H1 (cell line): ENCODE measurements around the gene CCL17. TPM values are rescaled to one million over a fixed set of nuclear protein-coding genes. Genes with fewer than 3 reads are reported as not detected.

Experiments used
- CTCF ChIA-PET: fragments of 300-600 bp; sonication (Branson Sonifier 250); formaldehyde crosslinking; loops from one replicate; lab custom pipeline; 2021; ENCODE audit not compliant: partially characterized antibody; lab: Charles Lee
- POLR2A ChIA-PET: fragments of 300-600 bp; sonication (Branson Sonifier 250); formaldehyde crosslinking; loops from one replicate; lab custom pipeline; 2021; ENCODE audit warnings: inconsistent platforms; ENCODE audit not compliant: partially characterized antibody; lab: Charles Lee
- DNase-seq, 2 experiments: peaks; one replicate each; pipeline versions ENCODE4 v3.0.0 to v3.0.0-alpha.2; 2010 to 2022; ENCODE audit warnings: low spot score in 2 of 2, low read depth in 1 of 2, mixed read lengths in 1 of 2
- FAIRE-seq: peaks from 2 replicates; lab custom pipeline; 2011; peaks lifted over from hg19 to GRCh38; lab: Jason Lieb, UNC
- H2AFZ ChIP-seq: 2 replicates; pipeline ENCODE4 v1.8.1; 2012; ENCODE audit warnings: low read length, inconsistent platforms
- H2AK5ac ChIP-seq: 2 replicates; pipeline ENCODE4 v1.6.1; 2013; ENCODE audit warnings: low read depth, low read length
- H2BK120ac ChIP-seq: replicated peaks from 2 replicates; pipeline ENCODE3; 2013; ENCODE audit warnings: low read depth, low read length, inconsistent platforms
- H2BK12ac ChIP-seq: 2 replicates; pipeline ENCODE4 v1.6.1; 2013; ENCODE audit warnings: low read depth, low read length
- H2BK15ac ChIP-seq: 2 replicates; pipeline ENCODE4 v1.6.1; 2013; ENCODE audit warnings: low read length
- H2BK20ac ChIP-seq: 2 replicates; pipeline ENCODE4 v1.6.1; 2013; ENCODE audit warnings: low read length
- H2BK5ac ChIP-seq: 2 replicates; pipeline ENCODE4 v1.6.1; 2013; ENCODE audit warnings: low read depth, low read length
- H3K14ac ChIP-seq: 2 replicates; pipeline ENCODE4 v1.6.1; 2013; ENCODE audit warnings: inconsistent platforms; ENCODE audit not compliant: insufficient read length
- H3K18ac ChIP-seq: 2 replicates; pipeline ENCODE4 v1.6.1; 2013; ENCODE audit warnings: low read length; ENCODE audit errors: extremely low read depth
- H3K23ac ChIP-seq: 2 replicates; pipeline ENCODE4 v1.6.1; 2013; ENCODE audit warnings: inconsistent platforms; ENCODE audit not compliant: insufficient read length
- H3K23me2 ChIP-seq: 2 replicates; pipeline ENCODE4 v1.6.1; 2013; ENCODE audit warnings: low read depth, low read length
- H3K27ac ChIP-seq: 2 replicates; pipeline ENCODE4 v1.6.1; 2011; ENCODE audit warnings: low read depth, low read length, inconsistent platforms
- H3K27me3 ChIP-seq, 4 experiments: replicated peaks in 1 of 4; 1 replicate in 1 of 4; 2 replicates in 3 of 4; pipeline versions ENCODE4 v1.6.1 to v1.8.1; 2011 to 2013; ENCODE audit warnings: low read length in 3 of 4, mild to moderate bottlenecking in 3 of 4, inconsistent platforms in 2 of 4, mixed read lengths in 2 of 4, moderate library complexity in 1 of 4; ENCODE audit not compliant: control insufficient read depth in 3 of 4, insufficient read depth in 3 of 4; ENCODE audit errors: extremely low read depth in 1 of 4
- H3K36me3 ChIP-seq, 4 experiments: 2 replicates each; pipeline versions ENCODE4 v1.6.1 to v1.8.1; 2011 to 2013; ENCODE audit warnings: mild to moderate bottlenecking in 4 of 4, low read length in 3 of 4, moderate library complexity in 2 of 4, control low read depth in 1 of 4, inconsistent platforms in 1 of 4; ENCODE audit not compliant: insufficient read depth in 4 of 4, control insufficient read depth in 2 of 4
- H3K4ac ChIP-seq: replicated peaks from 2 replicates; pipeline ENCODE3; 2013; ENCODE audit warnings: low read length, low read depth, mixed read lengths, inconsistent platforms; ENCODE audit not compliant: insufficient read length
- H3K4me1 ChIP-seq, 4 experiments: replicated peaks in 1 of 4; 1 replicate in 1 of 4; 2 replicates in 3 of 4; pipeline versions ENCODE4 v1.6.1 to v1.8.1; 2011 to 2013; ENCODE audit warnings: low read length in 3 of 4, inconsistent platforms in 2 of 4, mixed read lengths in 1 of 4; ENCODE audit not compliant: insufficient read depth in 4 of 4, control insufficient read depth in 3 of 4
- H3K4me2 ChIP-seq, 2 experiments: 2 replicates each; pipeline versions ENCODE4 v1.6.1 to v1.8.1; 2011 to 2013; ENCODE audit warnings: low read depth in 2 of 2, low read length in 2 of 2, control low read depth in 1 of 2, inconsistent platforms in 1 of 2, mild to moderate bottlenecking in 1 of 2; ENCODE audit not compliant: insufficient read depth in 1 of 2
- H3K4me3 ChIP-seq, 4 experiments: fragments of 200-600, 300-600 bp in 1 of 4; sonication (generic), shearing (Covaris generic), sonication (Bioruptor Twin) in 1 of 4; 2 replicates each; pipeline versions ENCODE4 v1.5.1 to v1.8.1; 2011 to 2016; ENCODE audit warnings: low read length in 4 of 4, low read depth in 3 of 4, control low read depth in 2 of 4, inconsistent platforms in 2 of 4, mild to moderate bottlenecking in 2 of 4, mixed read lengths in 1 of 4, moderate library complexity in 1 of 4; ENCODE audit not compliant: insufficient read depth in 2 of 4; ENCODE audit errors: extremely low read depth in 1 of 4
- H3K56ac ChIP-seq: replicated peaks from 2 replicates; pipeline ENCODE3; 2013; ENCODE audit warnings: low read depth, mild to moderate bottlenecking, mixed read lengths, low read length, inconsistent platforms; ENCODE audit not compliant: insufficient read length
- H3K79me1 ChIP-seq: 2 replicates; pipeline ENCODE4 v1.6.1; 2013; ENCODE audit warnings: low read depth, low read length, control low read depth
- H3K79me2 ChIP-seq, 2 experiments: 2 replicates each; pipeline versions ENCODE4 v1.6.1 to v1.8.1; 2012 to 2013; ENCODE audit warnings: low read length in 2 of 2, mild to moderate bottlenecking in 2 of 2, inconsistent platforms in 1 of 2; ENCODE audit not compliant: insufficient read depth in 2 of 2, control insufficient read depth in 1 of 2
- H3K9ac ChIP-seq, 4 experiments: replicated peaks in 1 of 4; 1 replicate in 1 of 4; 2 replicates in 3 of 4; pipeline versions ENCODE4 v1.6.1 to v1.8.1; 2011 to 2013; ENCODE audit warnings: low read depth in 3 of 4, low read length in 3 of 4, control low read depth in 2 of 4, mild to moderate bottlenecking in 2 of 4, moderate library complexity in 2 of 4, inconsistent platforms in 1 of 4; ENCODE audit errors: extremely low read depth in 1 of 4
- H3K9me3 ChIP-seq, 2 experiments: 2 replicates each; pipeline versions ENCODE4 v1.6.1 to v1.8.1; 2012 to 2013; ENCODE audit warnings: mild to moderate bottlenecking in 2 of 2, moderate library complexity in 2 of 2, control low read depth in 1 of 2, inconsistent platforms in 1 of 2, low read depth in 1 of 2, low read length in 1 of 2, mixed read lengths in 1 of 2; ENCODE audit not compliant: insufficient read depth in 2 of 2
- H4K20me1 ChIP-seq, 2 experiments: replicated peaks in 1 of 2; 2 replicates each; pipeline versions ENCODE3 to v1.8.1; 2011 to 2013; ENCODE audit warnings: inconsistent platforms in 2 of 2, low read length in 2 of 2, mild to moderate bottlenecking in 1 of 2; ENCODE audit not compliant: insufficient read depth in 2 of 2, control insufficient read depth in 1 of 2
- H4K5ac ChIP-seq: 2 replicates; pipeline ENCODE4 v1.6.1; 2013; ENCODE audit warnings: low read length, low read depth, mixed read lengths, inconsistent platforms; ENCODE audit not compliant: insufficient read length
- H4K8ac ChIP-seq: 2 replicates; pipeline ENCODE4 v1.8.0; 2013; ENCODE audit warnings: mild to moderate bottlenecking, moderate library complexity, low read length, inconsistent platforms; ENCODE audit not compliant: insufficient read depth; ENCODE audit errors: extremely low read depth
- H4K91ac ChIP-seq: replicated peaks from 2 replicates; pipeline ENCODE3; 2013; ENCODE audit warnings: low read length, mixed read lengths, inconsistent platforms; ENCODE audit not compliant: insufficient read length
- CREB1 ChIP-seq: IDR thresholded peaks from 2 replicates; pipeline ENCODE4 v1.6.1; 2012; ENCODE audit warnings: inconsistent platforms
- EGR1 ChIP-seq: IDR thresholded peaks from 2 replicates; pipeline ENCODE4 v1.6.1; 2011; ENCODE audit warnings: low read depth, low read length, borderline replicate concordance
- GTF2F1 ChIP-seq: IDR thresholded peaks from 2 replicates; pipeline ENCODE4 v1.6.1; 2012; ENCODE audit warnings: low read depth, low read length, improper control_type of control experiment, borderline replicate concordance
- JUN ChIP-seq: IDR thresholded peaks from 2 replicates; pipeline ENCODE4 v1.6.1; 2011; ENCODE audit warnings: low read depth, mild to moderate bottlenecking, improper control_type of control experiment, low read length
- JUND ChIP-seq: IDR thresholded peaks from 2 replicates; pipeline ENCODE4 v1.6.1; 2011; ENCODE audit warnings: mild to moderate bottlenecking, improper control_type of control experiment, low read length
- KDM5A ChIP-seq: fragments of 200-600 bp; IDR thresholded peaks from 2 replicates; pipeline ENCODE4 v1.7.1; 2012; ENCODE audit warnings: mild to moderate bottlenecking, low read length, inconsistent platforms, mixed read lengths
- RAD21 ChIP-seq, 2 experiments: IDR thresholded peaks in 1 of 2; conservative IDR thresholded peaks in 1 of 2; 2 replicates each; pipeline ENCODE4 v1.6.1; 2011; ENCODE audit warnings: low read depth in 2 of 2, low read length in 2 of 2, improper control_type of control experiment in 1 of 2, inconsistent platforms in 1 of 2, mild to moderate bottlenecking in 1 of 2, moderate library complexity in 1 of 2
- RBBP5 ChIP-seq: IDR thresholded peaks from 2 replicates; pipeline ENCODE4 v1.7.1; 2012; ENCODE audit warnings: low read depth, mild to moderate bottlenecking, inconsistent platforms, low read length, moderate library complexity, borderline replicate concordance
- RNF2 ChIP-seq: fragments of 200-900, 300-1000 bp; sonication (generic); IDR thresholded peaks from 2 replicates; pipeline ENCODE4 v1.7.1; 2016; ENCODE audit warnings: borderline replicate concordance, low read depth, mild to moderate bottlenecking, antibody characterized with exemption, low read length; ENCODE audit not compliant: poor library complexity, severe bottlenecking; ENCODE audit errors: missing control alignments
- SIN3A ChIP-seq, 2 experiments: IDR thresholded peaks in 1 of 2; conservative IDR thresholded peaks in 1 of 2; 2 replicates each; pipeline ENCODE4 v1.6.1; 2011 to 2012; ENCODE audit warnings: low read length in 2 of 2, improper control_type of control experiment in 1 of 2, low read depth in 1 of 2, mild to moderate bottlenecking in 1 of 2
- SRF ChIP-seq: IDR thresholded peaks from 2 replicates; pipeline ENCODE4 v1.6.1; 2011; ENCODE audit warnings: mild to moderate bottlenecking, low read depth, low read length, moderate library complexity
- SUZ12 ChIP-seq: fragments of 200-600 bp; sonication (generic); IDR thresholded peaks from 2 replicates; pipeline ENCODE4 v1.6.1; 2012; ENCODE audit warnings: mild to moderate bottlenecking, inconsistent platforms, low read length, moderate library complexity, mixed read lengths
- WGBS, 2 experiments: shearing (Covaris generic) in 1 of 2; methylation state at CpG; one replicate each; pipeline versions ENCODE4 v1.1.6 to v1.1.7; 2013 to 2015; ENCODE audit warnings: low lambda C conversion rate in 2 of 2, mixed read lengths in 2 of 2, inconsistent platforms in 1 of 2, low coverage in 1 of 2, missing lambda C conversion rate in 1 of 2; ENCODE audit not compliant: insufficient replicate concordance in 2 of 2, insufficient coverage in 1 of 2, insufficient read length in 1 of 2; ENCODE audit errors: extremely low coverage in 1 of 2, missing lambda C conversion rate in 1 of 2; 5-methylcytosine and 5-hydroxymethylcytosine counted together
- polyA plus RNA-seq, 7 experiments: library from polyadenylated mRNA; depleted of rRNA in 3 of 7; stranded (reverse) in 5 of 7; unstranded in 2 of 7; fragments of >200 nt in 5 of 7; fragments of 200-250 nt in 2 of 7; gene quantifications; 1 replicate in 5 of 7; 2 replicates in 1 of 7; 4 replicates in 1 of 7; pipeline versions ENCODE4 v1.2.1 to v1.2.3, GENCODE V29; 2011 to 2013; ENCODE audit warnings: missing spikeins in 2 of 7, mixed read lengths in 2 of 7
- total RNA-seq: library from RNA; stranded (reverse); fragmentation: NEBNext Ultra II Directional; extraction: Animal tissue kit (Norgen Biotek cat#: 25700); gene quantifications from 2 replicates; pipeline ENCODE4 v1.2.1, GENCODE V29; 2021
- TF ChIP-seq, protein P1 (sequence below): IDR thresholded peaks from 2 replicates; pipeline ENCODE4 v1.6.1; 2011; ENCODE audit warnings: low read depth, mild to moderate bottlenecking, low read length; ENCODE audit not compliant: insufficient read depth

Gene CCL17
- total and polyA plus RNA-seq, 2 of the 8 experiments (the other 6 are each of a cell fraction or from before 2014, with no cell fraction given): not detected

DNA sequence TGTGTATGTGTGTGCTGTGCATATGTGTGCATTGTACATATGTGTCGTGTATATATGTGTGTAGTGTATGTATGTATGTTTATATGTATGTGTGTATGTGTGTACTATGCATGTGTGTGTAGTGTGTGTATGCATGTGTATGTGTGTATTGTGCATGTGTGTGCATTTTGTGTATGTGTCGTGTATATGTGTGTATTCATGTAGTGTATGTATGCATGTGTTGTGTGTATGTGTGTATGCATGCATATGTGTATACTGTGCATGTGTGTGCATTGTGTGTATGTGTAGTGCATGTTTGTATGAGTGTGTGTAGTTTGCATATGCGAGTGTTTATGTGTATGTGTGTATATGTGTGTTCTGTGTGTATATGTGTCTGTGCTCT, 15.5 kb upstream of the CCL17 start:
- Histone ChIP-seq H3K27ac (no peak overlapping the region), H3K4me1 (peaks cover 0 to 2% (median 1%) of the 10 kb centered on the region in 4 experiments; a peak in 1 of 7 replicates), H3K9me3 (no peaks in the 10 kb centered on the region), H3K4me2 (no peak overlapping the region), H4K20me1 (peaks cover 0 to 8% of the 10 kb centered on the region in 2 experiments), H3K79me2 (no peaks in the 10 kb centered on the region), H2BK12ac (no peak overlapping the region), H3K27me3 (no peaks in the 10 kb centered on the region; a peak in 1 of 7 replicates), H3K4ac (peak overlapping the region; percentile 66), H3K9ac (no peak overlapping the region), H2AFZ (no peak overlapping the region), H2BK15ac (no peak overlapping the region), H3K79me1 (no peaks in the 10 kb centered on the region), H3K4me3 (no peak overlapping the region), H3K23me2 (peaks cover 6% of the 10 kb centered on the region), H3K36me3 (no peaks in the 10 kb centered on the region), H2BK120ac (no peak overlapping the region), H2BK5ac (no peak overlapping the region), H3K23ac (no peak overlapping the region), H2AK5ac (no peak overlapping the region), H4K8ac (no peak overlapping the region), H2BK20ac (no peak overlapping the region), H3K18ac (no peak overlapping the region), H3K14ac (no peak overlapping the region), H3K56ac (peak overlapping the region; percentile 90), H4K5ac (no peak overlapping the region), H4K91ac (peak overlapping the region; percentile 17)
- DNase-seq (no peak), FAIRE-seq (no peak)
- POLR2A ChIA-PET: no interaction called here
- CTCF ChIA-PET: interaction anchor here (1.5 kb wide), 1 partner anchor 33 kb away, joined by 3 read pairs; no protein-coding TSS in a partner anchor
- 79% methylated on average over 3 of the region's 3 CpGs; no CpG with 5 or more reads in 1 of the 2 experiments for WGBS, 2 experiments
- TF ChIP-seq SIN3A (conservative IDR thresholded peaks at IDR 0.05 in 1 of 2, IDR thresholded peaks at IDR 0.05 in 1 of 2; ENCODE audit: low read depth in 1 of 2, low read length in 2 of 2) (no peak), EGR1 (no peak), RNF2 (no peak), CREB1 (no peak), SRF (no peak), SUZ12 (no peak), RBBP5 (no peak), GTF2F1 (no peak), JUND (no peak), RAD21 (IDR thresholded peaks at IDR 0.05 in 1 of 2, conservative IDR thresholded peaks at IDR 0.05 in 1 of 2; ENCODE audit: low read depth in 2 of 2, low read length in 2 of 2) (no peak), JUN (no peak), KDM5A (no peak)
- TF ChIP-seq, protein P1, sequence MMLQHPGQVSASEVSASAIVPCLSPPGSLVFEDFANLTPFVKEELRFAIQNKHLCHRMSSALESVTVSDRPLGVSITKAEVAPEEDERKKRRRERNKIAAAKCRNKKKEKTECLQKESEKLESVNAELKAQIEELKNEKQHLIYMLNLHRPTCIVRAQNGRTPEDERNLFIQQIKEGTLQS: no peak
